HG03066 (cell line): ENCODE data around the gene CNTN3.

Experiments
- ATAC-seq: cut with Tn5 transposase; IDR thresholded peaks from one replicate; pipeline ENCODE4 v1.9.1; 2021; ENCODE audit warnings: low read depth; ENCODE audit not compliant: unreplicated experiment

CNTN3 gene

GRCh38 chr3:74614107-74614967 is at the start of gene CNTN3:
Gene CNTN3, minus strand, starts transcription at chr3:74614659. Its CDS starts 93,547 bp downstream, at chr3:74521112.
- ATAC-seq: no peak

GRCh38 chr3:74663178-74663577 is 48.7 kb upstream of the CNTN3 start:
- no peak for ATAC-seq

DNA sequence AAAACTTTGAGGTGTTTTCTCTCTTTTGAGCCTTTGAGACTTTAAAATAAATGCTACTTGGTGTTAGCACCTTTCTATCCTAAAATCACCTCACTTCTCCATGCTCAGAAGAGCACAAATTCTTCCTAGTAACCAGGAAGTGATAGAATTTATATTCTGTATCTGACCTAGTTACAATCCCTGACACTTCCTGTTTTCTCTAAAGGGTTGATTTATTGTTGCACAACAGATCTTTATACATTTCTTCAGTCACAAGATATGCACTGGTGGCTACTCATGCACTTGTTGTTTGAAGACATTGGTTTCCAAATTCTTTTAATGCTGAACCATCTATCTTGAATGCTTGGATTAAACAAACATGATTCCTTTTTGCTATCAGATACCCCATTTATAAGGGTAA is 47.2 kb upstream of the CNTN3 start:
- ATAC-seq: no peak

- ATAC-seq: no peak
Measured at GRCh38 chr3:74651885-74652284, 37.4 kb upstream of the CNTN3 start.

GRCh38 chr3:74651292-74651691 is 36.8 kb upstream of the CNTN3 start:
- no peak for ATAC-seq

- no peak for ATAC-seq
Measured at GRCh38 chr3:74648107-74648506, 33.6 kb upstream of the CNTN3 start.

GRCh38 chr3:74646094-74646493 is 31.6 kb upstream of the CNTN3 start:
- ATAC-seq: no peak

- ATAC-seq: no peak
Measured at GRCh38 chr3:74643636-74644035, 29.2 kb upstream of the CNTN3 start.

GRCh38 chr3:74642876-74643275 is 28.4 kb upstream of the CNTN3 start:
- ATAC-seq: no peak

GRCh38 chr3:74640211-74640610 is 25.8 kb upstream of the CNTN3 start:
- ATAC-seq: no peak

GRCh38 chr3:74639681-74640080 is 25.2 kb upstream of the CNTN3 start:
- ATAC-seq: no peak

DNA sequence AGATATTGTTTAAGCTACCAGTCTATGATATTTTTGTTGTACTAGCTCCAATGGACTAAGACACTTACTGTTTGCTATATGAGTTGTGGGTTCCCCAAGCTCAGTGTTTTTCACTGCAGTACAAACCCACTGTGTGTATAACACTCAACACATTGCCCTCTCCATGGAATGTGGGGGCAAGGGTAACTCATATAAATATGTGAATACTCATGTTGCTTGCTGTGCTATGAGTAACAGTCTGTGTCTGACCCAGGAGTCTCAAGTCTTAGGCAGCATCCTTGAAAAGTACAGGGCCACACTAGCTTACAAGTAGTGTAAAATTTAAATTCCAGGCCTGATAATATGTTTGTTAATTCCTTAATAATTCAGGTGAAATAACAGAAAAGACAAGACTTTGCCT is 22.5 kb upstream of the CNTN3 start:
- no peak for ATAC-seq

DNA sequence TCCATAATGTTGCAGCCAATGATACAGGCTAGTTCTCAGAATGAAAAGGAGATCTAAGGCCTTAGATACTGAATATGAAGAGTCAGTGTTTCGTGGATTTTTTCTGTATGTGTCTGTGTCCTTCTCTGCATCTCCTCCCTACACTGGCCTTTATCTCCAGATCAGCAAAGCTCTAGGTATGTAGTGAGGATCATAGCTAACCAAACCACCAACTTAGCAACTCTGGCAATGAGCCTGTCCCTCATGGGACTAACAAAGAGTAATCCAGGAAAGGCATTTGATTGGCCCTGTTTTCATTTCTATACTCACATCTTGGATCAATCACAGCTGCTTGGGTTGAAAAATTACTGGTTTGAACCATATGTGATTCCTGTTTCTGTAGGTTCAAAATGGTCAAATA is 18.6 kb upstream of the CNTN3 start:
- ATAC-seq: no peak

- no peak for ATAC-seq
Measured at GRCh38 chr3:74631351-74632140, 17.1 kb upstream of the CNTN3 start.

DNA sequence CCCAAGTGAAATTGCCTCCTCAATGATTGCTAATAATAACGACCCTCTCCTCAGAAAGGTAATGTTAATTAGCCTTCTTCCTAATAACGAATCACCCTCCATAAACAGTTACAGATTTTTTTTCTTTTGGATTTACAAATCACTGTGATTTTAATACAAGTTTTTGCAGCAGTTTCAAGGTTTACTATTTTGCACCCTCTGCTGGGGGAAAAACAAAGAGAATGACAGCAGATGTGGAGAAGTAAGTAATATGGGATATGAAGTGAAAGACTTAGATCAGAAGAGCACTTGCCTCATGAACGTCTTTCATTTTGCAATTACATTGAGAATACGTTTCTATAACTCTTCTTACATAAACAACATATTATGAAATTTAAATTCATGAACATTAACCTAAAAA is 16.1 kb upstream of the CNTN3 start:
- no peak for ATAC-seq

- no peak for ATAC-seq
Measured at GRCh38 chr3:74626011-74626410, 11.6 kb upstream of the CNTN3 start.

GRCh38 chr3:74624301-74624700 is 9.8 kb upstream of the CNTN3 start:
- ATAC-seq: no peak

DNA sequence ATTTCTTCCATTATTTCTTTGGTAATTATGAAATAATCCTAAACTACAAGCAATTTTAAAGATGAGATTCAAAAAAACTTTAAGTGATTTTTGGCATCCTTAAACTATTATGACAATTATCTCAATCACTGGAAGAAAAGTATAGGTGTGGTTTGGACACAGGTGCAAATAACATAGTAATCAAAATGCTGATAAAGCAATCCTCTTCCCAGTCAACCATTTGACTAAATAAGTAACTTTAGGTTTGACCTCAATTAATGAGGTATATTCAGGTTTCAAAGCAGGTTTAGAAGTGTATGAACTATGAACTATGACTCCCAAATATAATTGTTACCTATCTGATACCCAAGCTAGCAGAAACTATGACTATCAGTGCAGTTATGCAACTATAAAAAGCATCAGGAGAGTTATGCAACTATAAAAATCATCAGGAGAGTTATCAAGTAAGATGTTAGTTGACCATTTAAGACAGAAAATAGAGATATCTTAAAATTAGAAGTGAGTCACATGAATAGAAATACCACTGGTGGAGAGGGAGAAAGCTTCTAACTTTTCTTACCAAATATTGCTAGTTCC is 8.9 kb upstream of the CNTN3 start:
- no peak for ATAC-seq

GRCh38 chr3:74621581-74621980 is 7.1 kb upstream of the CNTN3 start:
- ATAC-seq: no peak

- no peak for ATAC-seq
Measured at GRCh38 chr3:74617776-74618175, 3.3 kb upstream of the CNTN3 start.

GRCh38 chr3:74613521-74614106 is 845 bp downstream of the CNTN3 start:
- ATAC-seq: no peak
